ENCODE data around the gene ZNF618.

Gene ZNF618

GRCh38 chr9:114072184-114073140, 196.4 kb downstream of the ZNF618 start:
- no peak overlapping the region for H3K4me2 ChIP-seq (ENCODE audit: low read depth, low read length, poor library complexity, severe bottlenecking)
- H3K27me3 ChIP-seq (ENCODE audit: insufficient read depth, low read length, poor library complexity, severe bottlenecking), result no peaks in the 10 kb centered on the region
- no peaks in the 10 kb centered on the region for H3K79me2 ChIP-seq (ENCODE audit: insufficient read depth, low read length)
- no peaks in the 10 kb centered on the region for H3K9me3 ChIP-seq (ENCODE audit: insufficient read depth, low read depth, low read length)
- H3K36me3 ChIP-seq (ENCODE audit: insufficient read depth, low read length), result no peaks in the 10 kb centered on the region
- H2AFZ ChIP-seq (ENCODE audit: low read length), result no peak overlapping the region
- H4K20me1 ChIP-seq (ENCODE audit: insufficient read depth, low read length, poor library complexity, severe bottlenecking), result no peaks in the 10 kb centered on the region
- no peak overlapping the region for H3K4me3 ChIP-seq (ENCODE audit: low read length, poor library complexity, severe bottlenecking)
- H3K4me1 ChIP-seq (ENCODE audit: insufficient read depth, low read length, poor library complexity, severe bottlenecking), result no peaks in the 10 kb centered on the region
- TF ChIP-seq CTCF (conservative IDR thresholded peaks at IDR 0.05; ENCODE audit: low read length), result no peak
- TF ChIP-seq EZH2phosphoT487 (IDR thresholded peaks at IDR 0.05; ENCODE audit: borderline replicate concordance), result no peak
- H3K9me2 ChIP-seq (replicated peaks; ENCODE audit: low read depth, low read length), result no peaks in the 10 kb centered on the region
- no peak overlapping the region for H3K9ac ChIP-seq (ENCODE audit: low read depth, low read length, poor library complexity, severe bottlenecking)
- no peaks in the 10 kb centered on the region for H3F3A ChIP-seq (ENCODE audit: low read depth)

- Histone ChIP-seq H4K20me1 (ENCODE audit: insufficient read depth, low read length, poor library complexity, severe bottlenecking) (no peaks in the 10 kb centered on the region), H3K4me1 (ENCODE audit: insufficient read depth, low read length, poor library complexity, severe bottlenecking) (no peaks in the 10 kb centered on the region), H3K36me3 (ENCODE audit: insufficient read depth, low read length) (no peaks in the 10 kb centered on the region), H3K9ac (ENCODE audit: low read depth, low read length, poor library complexity, severe bottlenecking) (no peak overlapping the region), H3K9me2 (replicated peaks; ENCODE audit: low read depth, low read length) (no peaks in the 10 kb centered on the region), H3K4me2 (ENCODE audit: low read depth, low read length, poor library complexity, severe bottlenecking) (no peak overlapping the region), H2AFZ (ENCODE audit: low read length) (no peak overlapping the region), H3K79me2 (ENCODE audit: insufficient read depth, low read length) (no peaks in the 10 kb centered on the region), H3K4me3 (ENCODE audit: low read length, poor library complexity, severe bottlenecking) (no peak overlapping the region), H3K27me3 (ENCODE audit: insufficient read depth, low read length, poor library complexity, severe bottlenecking) (no peaks in the 10 kb centered on the region), H3F3A (ENCODE audit: low read depth) (no peaks in the 10 kb centered on the region), H3K9me3 (ENCODE audit: insufficient read depth, low read depth, low read length) (no peaks in the 10 kb centered on the region)
- TF ChIP-seq CTCF (conservative IDR thresholded peaks at IDR 0.05; ENCODE audit: low read length) (no peak), EZH2phosphoT487 (IDR thresholded peaks at IDR 0.05; ENCODE audit: borderline replicate concordance) (no peak)
Measured at GRCh38 chr9:114075602-114076001, 199.5 kb downstream of the ZNF618 start.

GRCh38 chr9:114076237-114077161, 200.4 kb downstream of the ZNF618 start:
- Histone ChIP-seq H3K36me3 (ENCODE audit: insufficient read depth, low read length) (no peaks in the 10 kb centered on the region), H3K4me2 (ENCODE audit: low read depth, low read length, poor library complexity, severe bottlenecking) (no peak overlapping the region), H3K9ac (ENCODE audit: low read depth, low read length, poor library complexity, severe bottlenecking) (no peak overlapping the region), H3K4me3 (ENCODE audit: low read length, poor library complexity, severe bottlenecking) (no peak overlapping the region), H3F3A (ENCODE audit: low read depth) (no peaks in the 10 kb centered on the region), H3K27me3 (ENCODE audit: insufficient read depth, low read length, poor library complexity, severe bottlenecking) (no peaks in the 10 kb centered on the region), H3K4me1 (ENCODE audit: insufficient read depth, low read length, poor library complexity, severe bottlenecking) (no peaks in the 10 kb centered on the region), H3K79me2 (ENCODE audit: insufficient read depth, low read length) (no peaks in the 10 kb centered on the region), H3K9me3 (ENCODE audit: insufficient read depth, low read depth, low read length) (no peaks in the 10 kb centered on the region), H3K9me2 (replicated peaks; ENCODE audit: low read depth, low read length) (no peaks in the 10 kb centered on the region), H2AFZ (ENCODE audit: low read length) (no peak overlapping the region), H4K20me1 (ENCODE audit: insufficient read depth, low read length, poor library complexity, severe bottlenecking) (no peaks in the 10 kb centered on the region)
- TF ChIP-seq CTCF (conservative IDR thresholded peaks at IDR 0.05; ENCODE audit: low read length), result no peak
- no peak for TF ChIP-seq EZH2phosphoT487 (IDR thresholded peaks at IDR 0.05; ENCODE audit: borderline replicate concordance)
